H1 (cell line): ENCODE data around the gene MSI2. TPM values are rescaled to one million over a fixed set of nuclear protein-coding genes. Genes with fewer than 3 reads are reported as not detected.

Source experiments
- CTCF ChIA-PET: fragments of 300-600 bp; sonication (Branson Sonifier 250); formaldehyde crosslinking; loops from one replicate; lab custom pipeline; 2021; ENCODE audit not compliant: partially characterized antibody; lab: Charles Lee
- POLR2A ChIA-PET: fragments of 300-600 bp; sonication (Branson Sonifier 250); formaldehyde crosslinking; loops from one replicate; lab custom pipeline; 2021; ENCODE audit warnings: inconsistent platforms; ENCODE audit not compliant: partially characterized antibody; lab: Charles Lee
- DNase-seq, 2 experiments: peaks; one replicate each; pipeline versions ENCODE4 v3.0.0 to v3.0.0-alpha.2; 2010 to 2022; ENCODE audit warnings: low spot score in 2 of 2, low read depth in 1 of 2, mixed read lengths in 1 of 2
- FAIRE-seq: peaks from 2 replicates; lab custom pipeline; 2011; peaks lifted over from hg19 to GRCh38; lab: Jason Lieb, UNC
- H2AFZ ChIP-seq: 2 replicates; pipeline ENCODE4 v1.8.1; 2012; ENCODE audit warnings: low read length, inconsistent platforms
- H2AK5ac ChIP-seq: 2 replicates; pipeline ENCODE4 v1.6.1; 2013; ENCODE audit warnings: low read depth, low read length
- H2BK120ac ChIP-seq: replicated peaks from 2 replicates; pipeline ENCODE3; 2013; ENCODE audit warnings: low read depth, low read length, inconsistent platforms
- H2BK12ac ChIP-seq: 2 replicates; pipeline ENCODE4 v1.6.1; 2013; ENCODE audit warnings: low read depth, low read length
- H2BK15ac ChIP-seq: 2 replicates; pipeline ENCODE4 v1.6.1; 2013; ENCODE audit warnings: low read length
- H2BK20ac ChIP-seq: 2 replicates; pipeline ENCODE4 v1.6.1; 2013; ENCODE audit warnings: low read length
- H2BK5ac ChIP-seq: 2 replicates; pipeline ENCODE4 v1.6.1; 2013; ENCODE audit warnings: low read depth, low read length
- H3K14ac ChIP-seq: 2 replicates; pipeline ENCODE4 v1.6.1; 2013; ENCODE audit warnings: inconsistent platforms; ENCODE audit not compliant: insufficient read length
- H3K18ac ChIP-seq: 2 replicates; pipeline ENCODE4 v1.6.1; 2013; ENCODE audit warnings: low read length; ENCODE audit errors: extremely low read depth
- H3K23ac ChIP-seq: 2 replicates; pipeline ENCODE4 v1.6.1; 2013; ENCODE audit warnings: inconsistent platforms; ENCODE audit not compliant: insufficient read length
- H3K23me2 ChIP-seq: 2 replicates; pipeline ENCODE4 v1.6.1; 2013; ENCODE audit warnings: low read depth, low read length
- H3K27ac ChIP-seq: 2 replicates; pipeline ENCODE4 v1.6.1; 2011; ENCODE audit warnings: low read depth, low read length, inconsistent platforms
- H3K27me3 ChIP-seq, 4 experiments: replicated peaks in 1 of 4; 1 replicate in 1 of 4; 2 replicates in 3 of 4; pipeline versions ENCODE4 v1.6.1 to v1.8.1; 2011 to 2013; ENCODE audit warnings: low read length in 3 of 4, mild to moderate bottlenecking in 3 of 4, inconsistent platforms in 2 of 4, mixed read lengths in 2 of 4, moderate library complexity in 1 of 4; ENCODE audit not compliant: control insufficient read depth in 3 of 4, insufficient read depth in 3 of 4; ENCODE audit errors: extremely low read depth in 1 of 4
- H3K36me3 ChIP-seq, 4 experiments: 2 replicates each; pipeline versions ENCODE4 v1.6.1 to v1.8.1; 2011 to 2013; ENCODE audit warnings: mild to moderate bottlenecking in 4 of 4, low read length in 3 of 4, moderate library complexity in 2 of 4, control low read depth in 1 of 4, inconsistent platforms in 1 of 4; ENCODE audit not compliant: insufficient read depth in 4 of 4, control insufficient read depth in 2 of 4
- H3K4ac ChIP-seq: replicated peaks from 2 replicates; pipeline ENCODE3; 2013; ENCODE audit warnings: low read length, low read depth, mixed read lengths, inconsistent platforms; ENCODE audit not compliant: insufficient read length
- H3K4me1 ChIP-seq, 4 experiments: replicated peaks in 1 of 4; 1 replicate in 1 of 4; 2 replicates in 3 of 4; pipeline versions ENCODE4 v1.6.1 to v1.8.1; 2011 to 2013; ENCODE audit warnings: low read length in 3 of 4, inconsistent platforms in 2 of 4, mixed read lengths in 1 of 4; ENCODE audit not compliant: insufficient read depth in 4 of 4, control insufficient read depth in 3 of 4
- H3K4me2 ChIP-seq, 2 experiments: 2 replicates each; pipeline versions ENCODE4 v1.6.1 to v1.8.1; 2011 to 2013; ENCODE audit warnings: low read depth in 2 of 2, low read length in 2 of 2, control low read depth in 1 of 2, inconsistent platforms in 1 of 2, mild to moderate bottlenecking in 1 of 2; ENCODE audit not compliant: insufficient read depth in 1 of 2
- H3K4me3 ChIP-seq, 4 experiments: fragments of 200-600, 300-600 bp in 1 of 4; sonication (generic), shearing (Covaris generic), sonication (Bioruptor Twin) in 1 of 4; 2 replicates each; pipeline versions ENCODE4 v1.5.1 to v1.8.1; 2011 to 2016; ENCODE audit warnings: low read length in 4 of 4, low read depth in 3 of 4, control low read depth in 2 of 4, inconsistent platforms in 2 of 4, mild to moderate bottlenecking in 2 of 4, mixed read lengths in 1 of 4, moderate library complexity in 1 of 4; ENCODE audit not compliant: insufficient read depth in 2 of 4; ENCODE audit errors: extremely low read depth in 1 of 4
- H3K56ac ChIP-seq: replicated peaks from 2 replicates; pipeline ENCODE3; 2013; ENCODE audit warnings: low read depth, mild to moderate bottlenecking, mixed read lengths, low read length, inconsistent platforms; ENCODE audit not compliant: insufficient read length
- H3K79me1 ChIP-seq: 2 replicates; pipeline ENCODE4 v1.6.1; 2013; ENCODE audit warnings: low read depth, low read length, control low read depth
- H3K79me2 ChIP-seq, 2 experiments: 2 replicates each; pipeline versions ENCODE4 v1.6.1 to v1.8.1; 2012 to 2013; ENCODE audit warnings: low read length in 2 of 2, mild to moderate bottlenecking in 2 of 2, inconsistent platforms in 1 of 2; ENCODE audit not compliant: insufficient read depth in 2 of 2, control insufficient read depth in 1 of 2
- H3K9ac ChIP-seq, 4 experiments: replicated peaks in 1 of 4; 1 replicate in 1 of 4; 2 replicates in 3 of 4; pipeline versions ENCODE4 v1.6.1 to v1.8.1; 2011 to 2013; ENCODE audit warnings: low read depth in 3 of 4, low read length in 3 of 4, control low read depth in 2 of 4, mild to moderate bottlenecking in 2 of 4, moderate library complexity in 2 of 4, inconsistent platforms in 1 of 4; ENCODE audit errors: extremely low read depth in 1 of 4
- H3K9me3 ChIP-seq, 2 experiments: 2 replicates each; pipeline versions ENCODE4 v1.6.1 to v1.8.1; 2012 to 2013; ENCODE audit warnings: mild to moderate bottlenecking in 2 of 2, moderate library complexity in 2 of 2, control low read depth in 1 of 2, inconsistent platforms in 1 of 2, low read depth in 1 of 2, low read length in 1 of 2, mixed read lengths in 1 of 2; ENCODE audit not compliant: insufficient read depth in 2 of 2
- H4K20me1 ChIP-seq, 2 experiments: replicated peaks in 1 of 2; 2 replicates each; pipeline versions ENCODE3 to v1.8.1; 2011 to 2013; ENCODE audit warnings: inconsistent platforms in 2 of 2, low read length in 2 of 2, mild to moderate bottlenecking in 1 of 2; ENCODE audit not compliant: insufficient read depth in 2 of 2, control insufficient read depth in 1 of 2
- H4K5ac ChIP-seq: 2 replicates; pipeline ENCODE4 v1.6.1; 2013; ENCODE audit warnings: low read length, low read depth, mixed read lengths, inconsistent platforms; ENCODE audit not compliant: insufficient read length
- H4K8ac ChIP-seq: 2 replicates; pipeline ENCODE4 v1.8.0; 2013; ENCODE audit warnings: mild to moderate bottlenecking, moderate library complexity, low read length, inconsistent platforms; ENCODE audit not compliant: insufficient read depth; ENCODE audit errors: extremely low read depth
- H4K91ac ChIP-seq: replicated peaks from 2 replicates; pipeline ENCODE3; 2013; ENCODE audit warnings: low read length, mixed read lengths, inconsistent platforms; ENCODE audit not compliant: insufficient read length
- CBX5 ChIP-seq: fragments of 300-800, 300-1000 bp; sonication (generic); IDR thresholded peaks from 2 replicates; pipeline ENCODE4 v1.7.1; 2016; ENCODE audit warnings: antibody characterized with exemption, low read length, low read depth
- CTCF ChIP-seq, 3 experiments: IDR thresholded peaks; 1 replicate in 2 of 3; 2 replicates in 1 of 3; pipeline versions ENCODE4 v1.5.1 to v1.6.1; 2011; ENCODE audit warnings: low read length in 3 of 3, mild to moderate bottlenecking in 3 of 3, inconsistent platforms in 2 of 3, low read depth in 1 of 3, moderate library complexity in 1 of 3; ENCODE audit not compliant: insufficient read depth in 1 of 3; ENCODE audit errors: control extremely low read depth in 1 of 3
- FOSL1 ChIP-seq: IDR thresholded peaks from 2 replicates; pipeline ENCODE4 v1.6.1; 2011; ENCODE audit warnings: mild to moderate bottlenecking, low read depth, low read length, moderate library complexity; ENCODE audit not compliant: insufficient read depth
- POLR2A ChIP-seq, 2 experiments: IDR thresholded peaks; 1 replicate in 1 of 2; 2 replicates in 1 of 2; pipeline ENCODE4 v1.6.1; 2011; ENCODE audit warnings: low read depth in 2 of 2, low read length in 2 of 2, mild to moderate bottlenecking in 2 of 2; ENCODE audit errors: control extremely low read depth in 1 of 2
- RNF2 ChIP-seq: fragments of 200-900, 300-1000 bp; sonication (generic); IDR thresholded peaks from 2 replicates; pipeline ENCODE4 v1.7.1; 2016; ENCODE audit warnings: borderline replicate concordance, low read depth, mild to moderate bottlenecking, antibody characterized with exemption, low read length; ENCODE audit not compliant: poor library complexity, severe bottlenecking; ENCODE audit errors: missing control alignments
- SAP30 ChIP-seq: fragments of 300-600 bp; sonication (generic); IDR thresholded peaks from 2 replicates; pipeline ENCODE4 v1.7.1; 2012; ENCODE audit warnings: low read length, moderate library complexity, mild to moderate bottlenecking, inconsistent platforms; ENCODE audit not compliant: insufficient read depth, insufficient replicate concordance
- SUZ12 ChIP-seq: fragments of 200-600 bp; sonication (generic); IDR thresholded peaks from 2 replicates; pipeline ENCODE4 v1.6.1; 2012; ENCODE audit warnings: mild to moderate bottlenecking, inconsistent platforms, low read length, moderate library complexity, mixed read lengths
- WGBS, 2 experiments: shearing (Covaris generic) in 1 of 2; methylation state at CpG; one replicate each; pipeline versions ENCODE4 v1.1.6 to v1.1.7; 2013 to 2015; ENCODE audit warnings: low lambda C conversion rate in 2 of 2, mixed read lengths in 2 of 2, inconsistent platforms in 1 of 2, low coverage in 1 of 2, missing lambda C conversion rate in 1 of 2; ENCODE audit not compliant: insufficient replicate concordance in 2 of 2, insufficient coverage in 1 of 2, insufficient read length in 1 of 2; ENCODE audit errors: extremely low coverage in 1 of 2, missing lambda C conversion rate in 1 of 2; 5-methylcytosine and 5-hydroxymethylcytosine counted together
- polyA plus RNA-seq, 7 experiments: library from polyadenylated mRNA; depleted of rRNA in 3 of 7; stranded (reverse) in 5 of 7; unstranded in 2 of 7; fragments of >200 nt in 5 of 7; fragments of 200-250 nt in 2 of 7; gene quantifications; 1 replicate in 5 of 7; 2 replicates in 1 of 7; 4 replicates in 1 of 7; pipeline versions ENCODE4 v1.2.1 to v1.2.3, GENCODE V29; 2011 to 2013; ENCODE audit warnings: missing spikeins in 2 of 7, mixed read lengths in 2 of 7
- total RNA-seq: library from RNA; stranded (reverse); fragmentation: NEBNext Ultra II Directional; extraction: Animal tissue kit (Norgen Biotek cat#: 25700); gene quantifications from 2 replicates; pipeline ENCODE4 v1.2.1, GENCODE V29; 2021
- TF ChIP-seq, protein P1 (sequence below): IDR thresholded peaks from 2 replicates; pipeline ENCODE4 v1.6.1; 2012; ENCODE audit warnings: low read length, inconsistent platforms

The MSI2 gene
- total and polyA plus RNA-seq, 2 of the 8 experiments (the other 6 are each of a cell fraction or from before 2014, with no cell fraction given), result 36.7 to 80.6 TPM

DNA sequence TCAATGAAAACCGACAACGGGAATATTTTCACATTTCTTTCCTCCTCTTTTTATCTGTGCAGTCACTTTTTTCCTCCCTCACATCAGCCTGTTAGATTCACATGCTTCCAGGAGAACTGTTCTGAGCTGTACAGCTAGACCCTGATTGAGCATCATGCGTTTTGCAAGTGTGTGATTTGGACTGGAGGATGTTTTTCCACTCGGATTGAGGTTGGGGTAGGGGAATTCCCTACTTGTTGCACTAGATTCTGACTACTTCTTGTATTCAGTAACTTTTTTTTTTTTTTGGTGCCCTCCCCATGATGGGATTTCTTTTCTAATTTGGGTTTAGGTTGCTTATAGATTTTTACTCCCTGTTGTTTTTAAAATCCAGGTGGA is 4.8 kb downstream of the MSI2 start:
- 87% methylated on average over 4 of the region's 4 CpGs; no CpG with 5 or more reads in 1 of the 2 experiments for WGBS, 2 experiments
- Histone ChIP-seq H2BK5ac (no peak overlapping the region), H4K91ac (no peak overlapping the region), H4K5ac (no peak overlapping the region), H2BK20ac (no peak overlapping the region), H3K4me2 (peak overlapping the region; percentile 79 to 99; a peak in 3 of 4 replicates), H3K4ac (no peak overlapping the region), H2AFZ (no peak overlapping the region), H3K36me3 (peaks cover 12 to 63% (median 27%) of the 10 kb centered on the region in 4 experiments), H3K79me1 (peaks cover 9% of the 10 kb centered on the region), H3K56ac (no peak overlapping the region), H3K4me3 (peak overlapping the region in 1 of 4 experiments; percentile 94; a peak in 2 of 8 replicates), H2BK12ac (no peak overlapping the region; the same call in 1 of the 2 replicates), H3K9me3 (no peaks in the 10 kb centered on the region), H3K9ac (no peak overlapping the region), H3K27ac (no peak overlapping the region), H3K27me3 (peaks cover 0 to 2% (median 0%) of the 10 kb centered on the region in 4 experiments; a peak in 1 of 7 replicates), H3K23me2 (peaks cover 12% of the 10 kb centered on the region), H2AK5ac (no peak overlapping the region), H2BK15ac (no peak overlapping the region), H3K14ac (no peak overlapping the region), H2BK120ac (no peak overlapping the region), H3K4me1 (peaks cover 2 to 31% (median 6%) of the 10 kb centered on the region in 4 experiments; a peak in 6 of 7 replicates), H4K8ac (no peak overlapping the region), H3K79me2 (peaks cover 0 to 66% of the 10 kb centered on the region in 2 experiments; a peak in 2 of 4 replicates), H3K23ac (no peak overlapping the region), H4K20me1 (peaks cover 14 to 18% of the 10 kb centered on the region in 2 experiments), H3K18ac (no peak overlapping the region; the same call in 1 of the 2 replicates)
- no peak for FAIRE-seq
- CTCF ChIA-PET, result interaction anchor here (0.6 to 2.9 kb wide), 5 partner anchors 10 to 142 kb away, joined by 3 to 15 read pairs (median 6); no protein-coding TSS in a partner anchor
- no peak for DNase-seq
- POLR2A ChIA-PET, result interaction anchor here (0.7 to 5.3 kb wide), 6 partner anchors 7 to 216 kb away, joined by 3 to 22 read pairs (median 4); no protein-coding TSS in a partner anchor
- no peak for TF ChIP-seq SAP30
- no peak for TF ChIP-seq RNF2
- no peak for TF ChIP-seq CBX5
- TF ChIP-seq, protein P1, sequence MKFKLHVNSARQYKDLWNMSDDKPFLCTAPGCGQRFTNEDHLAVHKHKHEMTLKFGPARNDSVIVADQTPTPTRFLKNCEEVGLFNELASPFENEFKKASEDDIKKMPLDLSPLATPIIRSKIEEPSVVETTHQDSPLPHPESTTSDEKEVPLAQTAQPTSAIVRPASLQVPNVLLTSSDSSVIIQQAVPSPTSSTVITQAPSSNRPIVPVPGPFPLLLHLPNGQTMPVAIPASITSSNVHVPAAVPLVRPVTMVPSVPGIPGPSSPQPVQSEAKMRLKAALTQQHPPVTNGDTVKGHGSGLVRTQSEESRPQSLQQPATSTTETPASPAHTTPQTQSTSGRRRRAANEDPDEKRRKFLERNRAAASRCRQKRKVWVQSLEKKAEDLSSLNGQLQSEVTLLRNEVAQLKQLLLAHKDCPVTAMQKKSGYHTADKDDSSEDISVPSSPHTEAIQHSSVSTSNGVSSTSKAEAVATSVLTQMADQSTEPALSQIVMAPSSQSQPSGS, result no peak
- no peak for TF ChIP-seq POLR2A (IDR thresholded peaks at IDR 0.05; ENCODE audit: control extremely low read depth in 1 of 2, low read depth in 2 of 2, low read length in 2 of 2)
- TF ChIP-seq FOSL1, result no peak
- TF ChIP-seq SUZ12, result no peak
- no peak for TF ChIP-seq CTCF (IDR thresholded peaks at IDR 0.05; ENCODE audit: control extremely low read depth in 1 of 3, insufficient read depth in 1 of 3, low read depth in 1 of 3, low read length in 3 of 3)
